Sigmoid colon (tissue), 7 donors: ENCODE measurements around the gene TMEM125. TPM values are rescaled to one million over a fixed set of nuclear protein-coding genes. Genes with fewer than 3 reads are reported as not detected.

ENCODE experiments used
- DNase-seq: peaks from one replicate; pipeline ENCODE4 v3.0.0-alpha.2; 2019
- H3K27ac ChIP-seq, 4 donors: fragments of 200-600 bp; sonication (generic); one replicate each; pipeline ENCODE4 v1.5.1; 2016 to 2019; ENCODE audit warnings: mild to moderate bottlenecking in 1 of 4
- H3K27me3 ChIP-seq, 3 donors: fragments of 200-600 bp; sonication (generic); one replicate each; pipeline ENCODE4 v1.5.1; 2019; ENCODE audit warnings: mild to moderate bottlenecking in 1 of 3
- H3K36me3 ChIP-seq, 4 donors: fragments of 200-600 bp; sonication (generic); one replicate each; pipeline ENCODE4 v1.5.1; 2016 to 2019
- H3K4me1 ChIP-seq, 4 donors: fragments of 200-600 bp; sonication (generic); one replicate each; pipeline ENCODE4 v1.5.1; 2017 to 2019
- H3K4me3 ChIP-seq, 4 donors: fragments of 200-600 bp; sonication (generic); one replicate each; pipeline ENCODE4 v1.5.1; 2017 to 2019; ENCODE audit warnings: mild to moderate bottlenecking in 2 of 4, moderate library complexity in 1 of 4
- H3K9me3 ChIP-seq, 4 donors: fragments of 200-600 bp in 3 of 4; sonication (generic) in 3 of 4; one replicate each; pipeline versions ENCODE4 v1.5.1 to v1.6.1; 2013 to 2019
- CTCF ChIP-seq, 4 experiments: fragments of 450-650 bp in 3 of 4; fragments of 200-600 bp in 1 of 4; IDR thresholded peaks; one replicate each; pipeline ENCODE4 v1.5.1; 2016 to 2019; ENCODE audit warnings: antibody characterized with exemption in 4 of 4, mild to moderate bottlenecking in 3 of 4, moderate library complexity in 2 of 4
- EP300 ChIP-seq, 4 donors: sonication (generic); formaldehyde crosslinking; IDR thresholded peaks; one replicate each; pipeline ENCODE4 v1.6.1; 2017; ENCODE audit warnings: antibody characterized with exemption in 4 of 4
- POLR2A ChIP-seq, 2 donors: fragments of 450-650 bp; IDR thresholded peaks; one replicate each; pipeline ENCODE4 v1.6.1; 2016; ENCODE audit warnings: antibody characterized with exemption in 2 of 2, mild to moderate bottlenecking in 2 of 2, moderate library complexity in 2 of 2
- POLR2AphosphoS5 ChIP-seq, 4 donors: sonication (generic); formaldehyde crosslinking; IDR thresholded peaks; one replicate each; pipeline ENCODE4 v1.6.1; 2017; ENCODE audit warnings: antibody characterized with exemption in 4 of 4
- WGBS, 2 donors: extraction: QIAGEN DNeasy Blood & Tissue Kit; methylation state at CpG; one replicate each; pipeline ENCODE4 v1.1.7; 2013; 5-methylcytosine and 5-hydroxymethylcytosine counted together
- intact Hi-C: fragments of 100-400 bp; cut with DNase I; formaldehyde crosslinking; loops from one replicate; pipeline ENCODE4 v1.15.1; 2023
- polyA plus RNA-seq, 3 donors: library from polyadenylated mRNA; stranded (reverse); fragments of 200-250 nt; gene quantifications; one replicate each; pipeline ENCODE4 v1.2.3, GENCODE V29; 2013
- total RNA-seq, 4 donors: library from RNA; depleted of rRNA; stranded (reverse); fragments of >200 nt; gene quantifications; one replicate each; pipeline ENCODE4 v1.1.0, GENCODE V29; 2016
- donor health status: healthy with polysubstance abuse.
- donor health status: Bipolar disorder and iron deficiency.
- donor health status: healthy.

Gene TMEM125
- total and polyA plus RNA-seq, 7 donors = 29.4 to 41.7 (median 29.6) TPM; not detected in 4

- H3K9me3 ChIP-seq = no peaks in the 10 kb centered on the region
- H3K4me1 ChIP-seq = no peaks in the 10 kb centered on the region
- WGBS, 2 donors = 53 to 82% methylated on average over 8 of the region's 8 CpGs
- H3K27me3 ChIP-seq = no peaks in the 10 kb centered on the region
- no peaks in the 10 kb centered on the region for H3K36me3 ChIP-seq
- H3K27ac ChIP-seq = no peak overlapping the region
- no peak overlapping the region for H3K4me3 ChIP-seq
- no peak for TF ChIP-seq POLR2A (IDR thresholded peaks at IDR 0.05)
- TF ChIP-seq POLR2AphosphoS5 (IDR thresholded peaks at IDR 0.05) = no peak
- no peak for TF ChIP-seq EP300 (IDR thresholded peaks at IDR 0.05)
- no peak for TF ChIP-seq CTCF (IDR thresholded peaks at IDR 0.05)
- DNase-seq = no peak
- intact Hi-C loops = no loop called here
Measured at GRCh38 chr1:43256675-43257570, 12.9 kb upstream of the TMEM125 start.

- TF ChIP-seq POLR2AphosphoS5 (IDR thresholded peaks at IDR 0.05) (no peak), CTCF (IDR thresholded peaks at IDR 0.05) (no peak), POLR2A (IDR thresholded peaks at IDR 0.05) (no peak), EP300 (IDR thresholded peaks at IDR 0.05) (no peak)
- Histone ChIP-seq H3K36me3 (no peaks in the 10 kb centered on the region), H3K27ac (no peak overlapping the region), H3K4me1 (no peaks in the 10 kb centered on the region), H3K27me3 (no peaks in the 10 kb centered on the region), H3K9me3 (no peaks in the 10 kb centered on the region), H3K4me3 (no peak overlapping the region)
- intact Hi-C loops = no loop called here
- DNase-seq = no peak
- WGBS, 2 donors = 81 to 95% methylated on average over 3 of the region's 3 CpGs
Measured at GRCh38 chr1:43258370-43258769, 11.4 kb upstream of the TMEM125 start.

- 37 to 68% methylated on average over 4 of the region's 4 CpGs for WGBS, 2 donors
- no peaks in the 10 kb centered on the region for H3K9me3 ChIP-seq
- H3K4me1 ChIP-seq = peaks cover 0 to 3% (median 0%) of the 10 kb centered on the region in 4 donors
- intact Hi-C loops = no loop called here
- no peak overlapping the region for H3K4me3 ChIP-seq
- no peak overlapping the region for H3K27ac ChIP-seq
- no peaks in the 10 kb centered on the region for H3K36me3 ChIP-seq
- DNase-seq = no peak
- no peak for TF ChIP-seq CTCF (IDR thresholded peaks at IDR 0.05)
- H3K27me3 ChIP-seq = peaks cover 2 to 12% (median 2%) of the 10 kb centered on the region in 3 donors
Measured at GRCh38 chr1:43265431-43265830, 4.4 kb upstream of the TMEM125 start.

GRCh38 chr1:43266881-43267280 is 2.9 kb upstream of the TMEM125 start:
- intact Hi-C loops = no loop called here
- Histone ChIP-seq H3K4me3 (no peak overlapping the region), H3K4me1 (peaks cover 0 to 8% (median 0%) of the 10 kb centered on the region in 4 donors), H3K27me3 (peaks cover 6 to 26% (median 16%) of the 10 kb centered on the region in 3 donors), H3K27ac (no peak overlapping the region), H3K36me3 (no peaks in the 10 kb centered on the region), H3K9me3 (no peaks in the 10 kb centered on the region)
- no peak for TF ChIP-seq POLR2AphosphoS5 (IDR thresholded peaks at IDR 0.05)
- no peak for TF ChIP-seq EP300 (IDR thresholded peaks at IDR 0.05)
- TF ChIP-seq CTCF (IDR thresholded peaks at IDR 0.05) = no peak
- TF ChIP-seq POLR2A (IDR thresholded peaks at IDR 0.05) = no peak
- DNase-seq = no peak
- WGBS, 2 donors = 99 to 100% methylated on average over 1 of the region's 1 CpG
